Choroid plexus epithelial cell (primary cell): ENCODE measurements around the gene IVL.

Experiments used
- DNase-seq: peaks from one replicate; pipeline ENCODE4 v3.0.0-alpha.2; 2010; ENCODE audit warnings: low read depth
- H3K4me3 ChIP-seq: 2 replicates; pipeline ENCODE4 v1.5.1; 2011; ENCODE audit warnings: low read depth, mild to moderate bottlenecking, control low read depth, low read length, moderate library complexity
- CTCF ChIP-seq: conservative IDR thresholded peaks from 2 replicates; pipeline ENCODE4 v1.5.1; 2011; ENCODE audit warnings: low read depth, mild to moderate bottlenecking, control low read depth, inconsistent platforms, low read length, moderate library complexity

Gene IVL

GRCh38 chr1:152907686-152908601 is at the start of gene IVL:
Gene IVL, plus strand, starts transcription at chr1:152908546. Its CDS starts 1,252 bp downstream, at chr1:152909798.
- no peak for DNase-seq
- H3K4me3 ChIP-seq = no peak within 1 kb of the TSS
- TF ChIP-seq CTCF = no peak

GRCh38 chr1:152859696-152860095 is 48.6 kb upstream of the IVL start, which contains the start of gene LCE7A:
Gene LCE7A, plus strand, starts transcription at chr1:152859996. Its CDS starts 702 bp downstream, at chr1:152860698.
- no peak for TF ChIP-seq CTCF
- no peak within 1 kb of the TSS for H3K4me3 ChIP-seq
- no peak for DNase-seq

- no peak for TF ChIP-seq CTCF
- no peak for DNase-seq
- H3K4me3 ChIP-seq = no peak overlapping the region
These were observed 48.2 kb upstream of the IVL start for GRCh38 chr1:152860129-152860528.

GRCh38 chr1:152861374-152861773 is 47.0 kb upstream of the IVL start:
- no peak for TF ChIP-seq CTCF
- DNase-seq = no peak
- H3K4me3 ChIP-seq = no peak overlapping the region

- H3K4me3 ChIP-seq = no peak overlapping the region
- no peak for DNase-seq
- no peak for TF ChIP-seq CTCF
These were observed 43.9 kb upstream of the IVL start for GRCh38 chr1:152864443-152864842.

GRCh38 chr1:152866321-152866720 is 42.0 kb upstream of the IVL start:
- no peak for DNase-seq
- TF ChIP-seq CTCF = no peak
- no peak overlapping the region for H3K4me3 ChIP-seq
